ENCODE measurements around the gene NTM.

The NTM gene

DNA sequence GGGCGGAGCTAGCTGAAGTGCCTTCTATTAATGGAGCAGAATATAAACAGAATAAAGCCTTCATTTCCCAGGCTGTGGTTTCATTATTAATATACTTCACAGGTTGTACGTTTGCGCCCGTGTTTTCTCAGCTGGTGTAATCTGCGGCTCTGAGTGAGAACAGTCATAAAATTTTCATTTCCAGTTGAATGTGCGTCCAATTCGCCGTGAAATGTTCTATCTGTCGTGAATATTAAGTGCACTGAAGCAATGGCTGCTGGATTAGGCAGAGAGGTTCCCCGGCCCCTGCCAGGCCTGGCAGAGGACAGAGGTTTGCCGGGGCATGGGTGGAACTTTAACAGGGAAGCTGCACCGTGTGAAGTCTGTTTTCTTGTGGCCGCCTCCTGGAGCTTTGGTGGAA lies 874.4 kb downstream of the NTM start:
- H3K27ac ChIP-seq = no peak overlapping the region
- H3K9me3 ChIP-seq (ENCODE audit: severe bottlenecking) = no peaks in the 10 kb centered on the region
- no peak overlapping the region for H3K4me3 ChIP-seq (ENCODE audit: low read depth, low read length)
- no peak for TF ChIP-seq CTCF (IDR thresholded peaks at IDR 0.05; ENCODE audit: low read depth, low read length)
- no peaks in the 10 kb centered on the region for H3K27me3 ChIP-seq (ENCODE audit: insufficient read depth, low read depth, severe bottlenecking)
- H3K36me3 ChIP-seq = no peaks in the 10 kb centered on the region
- DNase-seq = no peak

GRCh38 chr11:132245403-132246385 lies 875.3 kb downstream of the NTM start:
- DNase-seq = no peak

GRCh38 chr11:132248580-132248979 lies 878.2 kb downstream of the NTM start:
- Histone ChIP-seq H3K4me3 (ENCODE audit: low read depth, low read length) (no peak overlapping the region), H3K27me3 (ENCODE audit: insufficient read depth, low read depth, severe bottlenecking) (no peaks in the 10 kb centered on the region), H3K9me3 (ENCODE audit: severe bottlenecking) (no peaks in the 10 kb centered on the region), H3K36me3 (no peaks in the 10 kb centered on the region), H3K27ac (no peak overlapping the region)
- TF ChIP-seq CTCF (IDR thresholded peaks at IDR 0.05; ENCODE audit: low read depth, low read length) = no peak
- DNase-seq = no peak

More at GRCh38 chr11:132245403-132246385, 875.3 kb downstream of the NTM start:
- Histone ChIP-seq H3K9me3 (ENCODE audit: severe bottlenecking) (no peaks in the 10 kb centered on the region), H3K4me3 (ENCODE audit: low read depth, low read length) (no peak overlapping the region), H3K36me3 (no peaks in the 10 kb centered on the region), H3K27ac (no peak overlapping the region), H3K27me3 (ENCODE audit: insufficient read depth, low read depth, severe bottlenecking) (no peaks in the 10 kb centered on the region)
- no peak for TF ChIP-seq CTCF (IDR thresholded peaks at IDR 0.05; ENCODE audit: low read depth, low read length)

GRCh38 chr11:132249256-132249655 lies 878.8 kb downstream of the NTM start:
- no peak overlapping the region for H3K27ac ChIP-seq
- no peaks in the 10 kb centered on the region for H3K27me3 ChIP-seq (ENCODE audit: insufficient read depth, low read depth, severe bottlenecking)
- no peaks in the 10 kb centered on the region for H3K36me3 ChIP-seq
- no peak for DNase-seq
- H3K4me3 ChIP-seq (ENCODE audit: low read depth, low read length) = no peak overlapping the region
- no peaks in the 10 kb centered on the region for H3K9me3 ChIP-seq (ENCODE audit: severe bottlenecking)
- no peak for TF ChIP-seq CTCF (IDR thresholded peaks at IDR 0.05; ENCODE audit: low read depth, low read length)

GRCh38 chr11:132251061-132251460 lies 880.6 kb downstream of the NTM start:
- no peak for DNase-seq
- Histone ChIP-seq H3K4me3 (ENCODE audit: low read depth, low read length) (no peak overlapping the region), H3K27me3 (ENCODE audit: insufficient read depth, low read depth, severe bottlenecking) (no peaks in the 10 kb centered on the region), H3K27ac (no peak overlapping the region), H3K9me3 (ENCODE audit: severe bottlenecking) (no peaks in the 10 kb centered on the region), H3K36me3 (no peaks in the 10 kb centered on the region)
- TF ChIP-seq CTCF (IDR thresholded peaks at IDR 0.05; ENCODE audit: low read depth, low read length) = no peak

Data from WERI-Rb-1 (cell line).